CD14-positive monocyte (primary cell): ENCODE measurements around the gene RPP14. TPM values are rescaled to one million over a fixed set of nuclear protein-coding genes. Genes with fewer than 3 reads are reported as not detected.
"Not testable (repeated sequence)": the region's sequence is repeated elsewhere in the genome, so short reads cannot be mapped to it uniquely, and the experiment has no call there.

ENCODE experiments used
- DNase-seq, 3 donors: peaks; one replicate each; pipeline ENCODE4 v3.0.0-alpha.2; 2011 to 2022
- H2AFZ ChIP-seq: 2 replicates; pipeline ENCODE4 v1.6.0; 2012; ENCODE audit warnings: mild to moderate bottlenecking, low read depth, low read length, inconsistent platforms; ENCODE audit not compliant: insufficient read depth, poor library complexity, severe bottlenecking
- H3K27ac ChIP-seq, 2 donors: 1 replicate in 1 of 2; 2 replicates in 1 of 2; pipeline ENCODE4 v1.5.1; 2012 to 2013; ENCODE audit warnings: low read length in 2 of 2, control low read depth in 1 of 2, inconsistent platforms in 1 of 2, low read depth in 1 of 2, mild to moderate bottlenecking in 1 of 2
- H3K27me3 ChIP-seq, 2 donors: one replicate each; pipeline versions ENCODE4 v1.6.0 to v1.6.1; 2011 to 2013; ENCODE audit warnings: low read length in 2 of 2; ENCODE audit not compliant: control insufficient read depth in 2 of 2, insufficient read depth in 2 of 2
- H3K36me3 ChIP-seq, 2 donors: replicated peaks in 1 of 2; 1 replicate in 1 of 2; 2 replicates in 1 of 2; pipeline versions ENCODE4 v1.5.1 to v1.6.1; 2012 to 2013; ENCODE audit warnings: low read length in 2 of 2, control low read depth in 1 of 2, inconsistent platforms in 1 of 2, mild to moderate bottlenecking in 1 of 2; ENCODE audit not compliant: insufficient read depth in 2 of 2, control insufficient read depth in 1 of 2
- H3K4me1 ChIP-seq, 2 donors: 1 replicate in 1 of 2; 2 replicates in 1 of 2; pipeline versions ENCODE4 v1.5.1 to v1.6.1; 2012 to 2013; ENCODE audit warnings: low read length in 2 of 2, control low read depth in 1 of 2, inconsistent platforms in 1 of 2, mild to moderate bottlenecking in 1 of 2, moderate library complexity in 1 of 2; ENCODE audit not compliant: insufficient read depth in 2 of 2, control insufficient read depth in 1 of 2
- H3K4me2 ChIP-seq: replicated peaks from 2 replicates; pipeline ENCODE3; 2012; ENCODE audit warnings: low read length, moderate library complexity, mild to moderate bottlenecking; ENCODE audit not compliant: poor library complexity, severe bottlenecking; ENCODE audit errors: extremely low read depth
- H3K4me3 ChIP-seq, 3 experiments: fragments of 200-600 bp in 1 of 3; sonication (generic) in 1 of 3; replicated peaks in 1 of 3; 1 replicate in 2 of 3; 2 replicates in 1 of 3; pipeline ENCODE4 v1.5.1; 2011 to 2013; ENCODE audit warnings: low read length in 3 of 3, mild to moderate bottlenecking in 3 of 3, control low read depth in 2 of 3, low read depth in 2 of 3, inconsistent platforms in 1 of 3, moderate library complexity in 1 of 3
- H3K79me2 ChIP-seq: 2 replicates; pipeline ENCODE4 v1.6.0; 2012; ENCODE audit warnings: mild to moderate bottlenecking, control low read depth, inconsistent platforms, low read length, moderate library complexity; ENCODE audit not compliant: insufficient read depth
- H3K9ac ChIP-seq: 2 replicates; pipeline ENCODE4 v1.6.0; 2017; ENCODE audit warnings: low read length, mild to moderate bottlenecking; ENCODE audit not compliant: insufficient read depth, poor library complexity, severe bottlenecking
- H3K9me3 ChIP-seq, 2 donors: replicated peaks in 1 of 2; 1 replicate in 1 of 2; 2 replicates in 1 of 2; pipeline versions ENCODE4 v1.5.1 to v1.6.1; 2012 to 2013; ENCODE audit warnings: low read length in 2 of 2, control low read depth in 1 of 2; ENCODE audit not compliant: control insufficient read depth in 1 of 2, insufficient read depth in 1 of 2
- H4K20me1 ChIP-seq: 2 replicates; pipeline ENCODE4 v1.6.0; 2012; ENCODE audit warnings: mild to moderate bottlenecking, low read length, control low read depth, moderate library complexity; ENCODE audit not compliant: insufficient read depth
- H3K27ac Mint-ChIP-seq, 7 donors: one replicate each; pipeline ENCODE4 v1.8.0; 2020; ENCODE audit warnings: mild to moderate bottlenecking in 7 of 7, mixed read lengths in 7 of 7, moderate library complexity in 6 of 7, inconsistent platforms in 2 of 7
- H3K27me3 Mint-ChIP-seq, 3 donors: one replicate each; pipeline ENCODE4 v1.8.0; 2021 to 2022; ENCODE audit warnings: low read depth in 3 of 3, mild to moderate bottlenecking in 3 of 3, mixed read lengths in 3 of 3, moderate library complexity in 3 of 3, inconsistent platforms in 1 of 3
- H3K36me3 Mint-ChIP-seq, 2 donors: one replicate each; pipeline ENCODE4 v1.8.0; 2020; ENCODE audit warnings: mixed read lengths in 2 of 2, inconsistent platforms in 1 of 2, mild to moderate bottlenecking in 1 of 2
- H3K4me1 Mint-ChIP-seq: one replicate; pipeline ENCODE4 v1.8.0; 2020; ENCODE audit warnings: mild to moderate bottlenecking, mixed read lengths
- H3K4me3 Mint-ChIP-seq, 2 donors: one replicate each; pipeline ENCODE4 v1.8.0; 2020; ENCODE audit warnings: mild to moderate bottlenecking in 2 of 2, mixed read lengths in 2 of 2, moderate library complexity in 1 of 2
- H3K9me3 Mint-ChIP-seq, 7 donors: one replicate each; pipeline ENCODE4 v1.8.0; 2020 to 2022; ENCODE audit warnings: mixed read lengths in 7 of 7, mild to moderate bottlenecking in 6 of 7, moderate library complexity in 6 of 7, inconsistent platforms in 2 of 7
- WGBS: methylation state at CpG from one replicate; pipeline ENCODE4 v1.1.5; 2013; ENCODE audit warnings: missing lambda C conversion rate; ENCODE audit not compliant: insufficient coverage; 5-methylcytosine and 5-hydroxymethylcytosine counted together
- intact Hi-C, 2 donors: fragments of 100-400 bp; cut with micrococcal nuclease; formaldehyde crosslinking; loops; one replicate each; pipeline versions ENCODE4 v1.15.0 to v1.15.1; 2023
- polyA plus RNA-seq, 3 donors: library from polyadenylated mRNA; depleted of rRNA in 1 of 3; unstranded in 2 of 3; stranded (reverse) in 1 of 3; fragments of 300-500 nt in 2 of 3; fragments of >200 nt in 1 of 3; fragmentation: Illumina TruSeq in 2 of 3; gene quantifications; 1 replicate in 2 of 3; 2 replicates in 1 of 3; pipeline ENCODE4 v1.2.3, GENCODE V29; 2012 to 2021
- TF ChIP-seq, protein P1 (sequence below): fragments of 200-600 bp; IDR thresholded peaks from one replicate; pipeline ENCODE4 v1.8.0; 2022; ENCODE audit warnings: antibody characterized with exemption, mild to moderate bottlenecking

RPP14 gene
- polyA plus RNA-seq, 3 donors = 3.5 to 8.8 (median 6.6) TPM

DNA sequence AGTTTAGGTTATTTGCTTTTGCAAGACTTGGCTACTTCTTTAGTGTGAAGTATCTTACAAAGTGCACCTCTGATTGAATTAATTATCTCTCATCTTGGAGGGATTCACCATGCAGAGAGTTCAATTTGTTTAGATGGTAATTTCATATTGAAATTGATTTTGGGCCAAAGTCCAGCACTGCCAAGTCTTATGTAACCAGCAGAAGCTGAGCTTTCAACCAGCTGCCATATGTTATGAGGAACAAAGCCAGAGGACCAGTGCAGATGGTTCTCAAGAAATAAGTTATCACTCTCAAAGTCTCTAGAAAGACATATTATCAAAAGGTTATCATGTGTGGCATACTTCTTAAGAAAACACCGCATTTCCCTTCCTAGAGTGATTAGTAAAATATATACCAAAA, 39.5 kb upstream of the RPP14 start:
- Histone ChIP-seq H3K36me3 (peaks cover 17 to 38% of the 10 kb centered on the region in 2 donors), H3K27ac (no peak overlapping the region), H3K9me3 (no peaks in the 10 kb centered on the region), H4K20me1 (no peaks in the 10 kb centered on the region), H2AFZ (no peak overlapping the region), H3K79me2 (no peaks in the 10 kb centered on the region), H3K27me3 (no peaks in the 10 kb centered on the region), H3K4me2 (no peak overlapping the region), H3K4me1 (peaks cover 0 to under 1% of the 10 kb centered on the region in 2 donors), H3K9ac (no peak overlapping the region), H3K4me3 (no peak overlapping the region)
- H3K27ac Mint-ChIP-seq = no peak overlapping the region
- peaks cover 0 to 2% (median 0%) of the 10 kb centered on the region in 3 donors for H3K27me3 Mint-ChIP-seq
- WGBS = no CpG with 5 or more reads among the region's 1 CpG
- H3K4me3 Mint-ChIP-seq = no peak overlapping the region
- DNase-seq = no peak
- no peaks in the 10 kb centered on the region for H3K9me3 Mint-ChIP-seq
- H3K36me3 Mint-ChIP-seq = peaks cover 35 to 38% of the 10 kb centered on the region in 2 donors
- H3K4me1 Mint-ChIP-seq = peaks cover 4% of the 10 kb centered on the region
- intact Hi-C loops = no loop called here
- TF ChIP-seq, protein P1, sequence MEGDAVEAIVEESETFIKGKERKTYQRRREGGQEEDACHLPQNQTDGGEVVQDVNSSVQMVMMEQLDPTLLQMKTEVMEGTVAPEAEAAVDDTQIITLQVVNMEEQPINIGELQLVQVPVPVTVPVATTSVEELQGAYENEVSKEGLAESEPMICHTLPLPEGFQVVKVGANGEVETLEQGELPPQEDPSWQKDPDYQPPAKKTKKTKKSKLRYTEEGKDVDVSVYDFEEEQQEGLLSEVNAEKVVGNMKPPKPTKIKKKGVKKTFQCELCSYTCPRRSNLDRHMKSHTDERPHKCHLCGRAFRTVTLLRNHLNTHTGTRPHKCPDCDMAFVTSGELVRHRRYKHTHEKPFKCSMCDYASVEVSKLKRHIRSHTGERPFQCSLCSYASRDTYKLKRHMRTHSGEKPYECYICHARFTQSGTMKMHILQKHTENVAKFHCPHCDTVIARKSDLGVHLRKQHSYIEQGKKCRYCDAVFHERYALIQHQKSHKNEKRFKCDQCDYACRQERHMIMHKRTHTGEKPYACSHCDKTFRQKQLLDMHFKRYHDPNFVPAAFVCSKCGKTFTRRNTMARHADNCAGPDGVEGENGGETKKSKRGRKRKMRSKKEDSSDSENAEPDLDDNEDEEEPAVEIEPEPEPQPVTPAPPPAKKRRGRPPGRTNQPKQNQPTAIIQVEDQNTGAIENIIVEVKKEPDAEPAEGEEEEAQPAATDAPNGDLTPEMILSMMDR = no peak

DNA sequence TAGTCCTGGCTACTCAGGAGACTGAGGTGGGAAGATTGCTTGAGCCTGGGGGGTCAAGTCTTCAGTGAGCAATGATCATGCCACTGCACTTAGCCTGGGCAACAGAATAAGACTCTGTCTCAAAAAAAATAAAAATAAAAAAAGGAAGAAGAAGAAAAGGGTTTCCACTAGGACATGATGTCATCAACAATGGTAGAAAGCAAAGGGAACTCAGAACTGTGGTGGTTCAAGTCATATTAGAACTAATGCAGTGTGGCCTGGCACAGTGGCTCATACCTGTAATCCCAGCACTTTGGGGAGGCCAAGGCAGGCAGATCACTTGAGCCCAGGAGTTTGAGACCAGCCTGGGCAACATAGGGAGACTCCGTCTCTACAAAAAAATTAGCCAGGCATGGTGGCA, 38.5 kb upstream of the RPP14 start:
- H3K4me2 ChIP-seq, H3K9me3 Mint-ChIP-seq, H3K4me3 ChIP-seq, H3K27ac ChIP-seq, H3K27me3 Mint-ChIP-seq, H2AFZ ChIP-seq, H3K9me3 ChIP-seq, H3K27me3 ChIP-seq, H3K79me2 ChIP-seq, H4K20me1 ChIP-seq, intact Hi-C loops, DNase-seq, H3K9ac ChIP-seq, H3K4me3 Mint-ChIP-seq: not testable (repeated sequence)
- Histone ChIP-seq H3K4me1 (peaks cover 8 to 10% of the 10 kb centered on the region in 2 donors), H3K36me3 (peaks cover 17 to 38% of the 10 kb centered on the region in 2 donors)
- H3K27ac Mint-ChIP-seq = peak overlapping the region in 4 of 7 donors; percentile 9 to 50 (median 34)
- H3K36me3 Mint-ChIP-seq = peaks cover 34 to 35% of the 10 kb centered on the region in 2 donors
- no CpG with 5 or more reads among the region's 1 CpG for WGBS
- peaks cover 13% of the 10 kb centered on the region for H3K4me1 Mint-ChIP-seq
